HPDE6-E6E7 (cell line): ENCODE data around the gene NXPH3.

Experiments used
- DNase-seq: peaks from one replicate; pipeline ENCODE4 v3.0.0; 2011; ENCODE audit warnings: missing footprints; ENCODE audit errors: extremely low spot score

Gene NXPH3

DNA sequence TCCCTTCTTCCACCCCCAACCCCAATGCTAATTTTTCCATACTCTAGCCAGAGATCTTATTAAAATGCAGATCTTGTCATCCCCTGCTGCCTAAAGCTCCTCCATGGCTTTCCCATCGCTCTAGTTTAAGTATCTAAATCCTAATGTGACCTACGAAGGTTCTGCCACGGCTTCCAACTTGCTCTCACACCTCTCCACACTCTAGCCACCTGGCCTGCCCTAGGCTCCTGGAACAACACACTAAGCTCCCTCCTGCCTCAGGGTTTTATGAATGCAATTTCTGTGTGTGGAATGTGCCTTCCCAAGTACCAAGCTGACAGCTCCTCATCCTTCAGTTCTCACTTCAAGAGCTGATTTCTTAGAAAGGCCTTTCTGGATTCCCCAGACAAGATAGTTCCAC lies 16.6 kb downstream of the NXPH3 start:
- DNase-seq, result no peak

DNA sequence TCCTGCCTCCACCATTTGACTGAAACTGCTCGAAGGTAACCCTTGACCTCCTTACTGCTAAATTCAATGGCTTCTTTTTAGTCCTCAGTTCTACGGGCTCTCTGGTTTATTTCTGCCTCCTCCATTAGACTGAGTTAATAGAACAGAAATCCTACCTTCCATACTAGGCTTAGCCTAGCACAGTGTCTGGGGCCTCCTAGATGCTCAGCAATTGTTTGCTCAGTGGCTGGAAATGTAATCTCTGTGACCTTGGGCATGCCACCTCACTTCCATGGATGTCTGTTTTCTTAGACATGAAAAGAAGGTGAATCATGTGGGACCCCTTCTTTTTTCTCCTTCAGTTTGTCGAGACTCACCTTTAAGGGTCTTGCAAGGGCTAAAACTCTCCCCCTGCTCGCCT lies 19.7 kb downstream of the NXPH3 start:
- no peak for DNase-seq

DNA sequence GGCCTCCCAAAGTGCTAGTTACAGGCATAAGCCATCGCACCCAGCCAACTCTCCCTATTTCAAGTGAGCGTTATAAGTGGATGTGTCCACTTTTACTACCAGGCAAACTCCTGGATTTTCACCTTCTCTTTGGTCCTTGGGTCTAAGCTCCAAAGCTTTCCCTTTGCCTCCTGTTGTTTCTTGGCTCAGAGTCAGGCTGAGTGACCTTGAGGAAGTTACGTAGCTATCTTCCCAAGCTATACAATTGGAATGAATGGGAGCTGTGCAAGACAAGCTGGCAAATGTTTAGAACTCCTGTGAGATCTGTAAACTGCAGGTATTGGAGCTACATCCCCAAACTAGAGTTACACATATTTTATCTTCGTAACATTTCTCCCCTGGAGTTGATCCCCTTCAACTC lies 20.3 kb downstream of the NXPH3 start:
- no peak for DNase-seq

DNA sequence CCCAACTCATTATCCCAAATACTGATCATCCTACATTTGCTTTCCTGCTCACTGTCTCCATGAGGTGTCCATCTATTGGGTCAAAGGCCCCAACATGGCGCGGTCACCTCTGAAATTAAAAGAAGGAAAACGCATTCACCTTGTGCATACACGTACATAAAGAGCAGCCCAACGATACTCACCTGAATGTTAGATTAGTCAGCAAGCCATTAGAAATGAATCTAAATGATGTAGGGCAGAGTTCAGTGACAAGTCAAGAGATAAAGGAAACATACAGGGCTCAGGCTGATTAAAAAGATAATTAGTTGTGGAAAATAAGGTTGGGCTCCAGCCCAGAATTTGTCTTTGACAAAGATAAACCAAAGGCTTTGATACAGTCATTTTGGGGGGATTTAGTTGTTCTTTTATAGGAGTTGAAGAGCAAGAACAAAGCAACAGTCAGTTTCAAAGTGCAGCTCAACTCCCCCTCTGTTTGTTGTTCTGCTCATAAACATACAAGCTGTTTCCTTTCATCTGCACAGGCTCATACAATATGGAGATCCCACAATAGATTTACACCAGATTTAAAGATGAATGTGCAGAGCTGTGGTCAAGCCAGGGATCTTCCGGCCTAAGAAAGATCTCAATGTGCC lies 21.1 kb downstream of the NXPH3 start:
- DNase-seq, result no peak

DNA sequence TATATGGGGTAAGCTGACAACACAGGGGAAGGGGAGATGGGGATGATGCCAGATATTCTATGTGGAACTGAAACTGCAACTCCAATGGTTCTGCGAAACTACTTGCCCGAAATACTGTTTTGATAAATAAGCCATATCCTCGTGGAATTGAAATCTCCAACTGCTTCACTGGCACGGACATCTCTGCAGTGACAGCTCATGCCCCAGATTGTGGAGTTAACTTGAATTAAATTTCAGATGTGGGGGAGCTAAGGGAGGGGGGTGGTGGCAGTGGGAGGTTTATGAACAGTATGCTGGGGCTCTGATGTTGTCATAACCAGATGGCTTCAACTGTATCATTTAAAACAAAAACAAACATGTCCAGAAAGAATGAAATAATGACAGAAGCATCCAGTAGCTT lies 21.8 kb downstream of the NXPH3 start:
- DNase-seq, result no peak

DNA sequence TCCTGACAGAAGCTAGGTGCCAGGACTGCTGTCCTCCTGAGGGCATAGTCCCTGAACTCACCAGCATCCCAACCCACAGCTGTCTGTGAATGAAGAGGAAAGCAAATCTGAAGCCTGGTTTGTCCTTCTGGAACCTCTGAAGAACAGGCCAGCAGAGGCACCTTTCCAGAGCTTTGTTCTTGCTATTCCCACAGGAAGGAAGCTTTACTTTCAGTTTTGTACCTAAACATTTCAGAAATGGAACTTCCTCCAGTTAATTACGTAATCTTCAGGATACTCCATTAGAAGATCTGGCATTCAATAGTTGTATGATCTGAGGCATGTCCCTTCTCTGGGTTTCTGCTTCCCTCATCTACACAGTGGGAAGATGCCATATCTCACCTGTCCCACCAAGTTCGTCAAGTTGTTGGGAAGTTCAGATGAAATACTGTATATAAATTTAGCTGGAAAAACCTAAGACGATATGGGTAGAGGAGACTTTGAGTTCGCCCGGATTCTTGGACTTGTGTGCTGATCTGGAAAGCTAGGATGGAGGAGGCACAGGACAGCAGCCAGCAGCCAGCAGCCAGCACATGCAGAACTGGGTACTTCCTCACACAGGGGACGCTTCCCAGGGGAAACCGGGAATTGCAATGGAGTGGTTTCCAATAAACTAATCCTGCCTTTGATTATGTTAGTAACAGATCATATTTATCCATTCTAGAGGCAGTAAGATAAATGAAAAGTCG lies 22.4 kb downstream of the NXPH3 start:
- no peak for DNase-seq

DNA sequence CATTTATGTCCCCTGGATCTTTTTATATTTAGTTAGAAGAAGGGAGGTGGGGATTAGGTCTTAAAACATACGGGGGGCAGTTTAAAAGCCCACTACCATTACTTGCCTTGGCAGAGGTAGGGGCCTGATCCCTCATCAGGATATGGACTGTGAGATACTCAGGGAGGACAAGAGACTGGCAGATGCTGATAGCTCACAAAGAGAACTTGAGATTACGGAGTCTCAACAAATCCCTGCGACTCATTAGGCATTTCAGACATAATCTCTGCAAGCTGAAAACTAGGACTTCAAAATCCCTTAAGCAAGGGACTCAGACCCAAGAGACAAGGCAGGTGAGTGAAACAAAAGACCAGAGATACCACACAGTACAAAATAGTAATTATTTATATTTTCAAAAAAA lies 23.2 kb downstream of the NXPH3 start:
- no peak for DNase-seq

DNA sequence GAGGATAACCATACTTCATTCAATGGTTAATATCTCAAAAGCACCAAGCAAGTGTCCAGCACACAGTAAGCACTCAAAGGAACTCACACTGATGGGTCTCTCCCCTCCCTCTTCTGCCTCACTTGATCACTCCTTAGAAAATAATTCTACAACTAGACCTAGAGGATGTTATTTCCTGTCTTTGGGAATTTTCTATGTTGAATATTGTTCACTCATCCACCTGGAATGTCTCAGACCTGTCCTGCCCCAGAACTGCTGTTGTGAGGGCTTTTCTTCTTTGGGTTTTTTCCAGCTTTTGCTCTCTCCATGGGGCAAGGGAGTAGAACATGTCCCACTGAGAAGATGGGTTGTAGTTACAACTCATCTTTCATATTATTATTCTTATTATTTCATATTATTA lies 25.3 kb downstream of the NXPH3 start:
- DNase-seq, result no peak

DNA sequence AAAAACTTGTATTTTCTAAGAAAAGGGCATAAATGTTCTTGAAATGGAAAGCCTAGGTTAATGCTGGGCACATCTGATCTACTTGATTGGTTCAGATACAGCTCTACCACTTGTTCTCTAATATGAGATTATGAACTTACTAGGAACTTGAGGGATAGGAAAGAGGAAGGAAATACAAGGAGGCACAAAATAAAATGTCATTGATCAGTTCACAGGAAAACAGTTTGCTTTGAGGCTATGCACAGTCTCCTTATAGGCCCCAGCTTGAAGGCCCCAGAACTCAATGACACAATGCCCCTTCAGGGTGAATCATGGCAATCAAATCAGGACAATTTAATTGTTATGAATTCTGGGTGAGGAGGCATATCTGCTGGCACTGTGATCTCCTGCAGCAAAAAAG lies 27.1 kb downstream of the NXPH3 start:
- no peak for DNase-seq

DNA sequence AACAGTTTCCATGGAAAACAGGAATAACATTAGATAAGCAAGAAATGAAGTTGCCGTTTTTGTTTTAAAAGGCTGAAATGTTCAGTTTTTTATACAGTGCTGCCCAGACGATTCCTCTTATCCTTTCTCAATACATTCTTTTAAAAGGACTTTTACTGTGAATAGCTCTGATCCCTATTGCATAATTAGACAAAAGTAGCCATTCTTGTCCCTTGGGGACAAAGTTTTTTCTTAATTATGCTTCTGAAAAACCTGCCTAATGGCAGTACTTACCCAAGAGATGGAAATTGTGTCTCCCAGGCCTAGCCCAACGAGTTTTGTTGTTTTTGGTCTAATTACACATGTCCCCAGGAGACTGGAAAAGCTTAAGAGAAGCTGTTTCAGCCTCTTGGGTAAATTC lies 27.6 kb downstream of the NXPH3 start:
- no peak for DNase-seq

DNA sequence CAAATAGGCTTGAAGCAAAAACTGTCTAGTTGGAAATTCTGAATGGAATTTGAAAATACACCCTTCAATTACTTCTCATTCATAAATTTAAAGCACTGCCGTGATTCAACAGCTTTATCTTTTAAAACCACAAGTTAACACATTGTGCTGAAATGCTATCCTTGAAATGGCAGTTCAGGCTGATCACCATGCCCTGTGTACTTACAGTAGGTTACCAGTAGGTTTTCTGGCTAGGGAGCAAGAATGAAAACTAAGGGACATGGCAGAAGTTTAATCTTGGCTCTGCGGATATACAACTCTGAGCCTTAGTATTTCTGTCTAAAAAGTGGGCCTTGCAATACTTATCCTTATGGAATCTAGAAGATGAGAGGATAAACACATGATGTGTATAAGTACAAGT lies 28.0 kb downstream of the NXPH3 start:
- no peak for DNase-seq

DNA sequence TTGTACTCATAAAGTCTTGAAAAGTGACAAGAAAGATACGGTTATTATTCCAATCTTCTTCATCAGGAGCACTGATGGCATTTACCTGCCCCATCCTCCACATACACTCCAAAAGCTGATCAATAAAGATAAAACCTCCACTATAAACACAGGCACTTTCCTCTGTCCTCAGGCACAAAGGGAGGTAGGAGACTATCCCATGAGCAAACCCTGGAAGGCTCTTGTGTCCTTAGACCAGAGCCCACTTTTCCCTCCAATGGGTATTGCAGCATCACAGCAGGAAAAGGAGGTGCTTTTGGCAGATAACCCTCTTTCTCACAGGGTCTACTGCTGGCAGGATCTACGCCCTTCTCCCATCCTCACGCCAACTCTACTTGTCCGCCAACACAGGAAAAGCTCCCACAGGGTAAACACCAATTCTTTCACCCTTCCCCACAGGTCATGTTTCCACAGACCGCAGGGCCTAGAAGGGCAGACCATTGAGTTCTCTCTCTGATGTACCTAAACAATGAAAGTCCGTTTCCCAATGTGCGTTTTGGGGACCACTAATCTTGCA lies 28.7 kb downstream of the NXPH3 start:
- DNase-seq, result no peak

DNA sequence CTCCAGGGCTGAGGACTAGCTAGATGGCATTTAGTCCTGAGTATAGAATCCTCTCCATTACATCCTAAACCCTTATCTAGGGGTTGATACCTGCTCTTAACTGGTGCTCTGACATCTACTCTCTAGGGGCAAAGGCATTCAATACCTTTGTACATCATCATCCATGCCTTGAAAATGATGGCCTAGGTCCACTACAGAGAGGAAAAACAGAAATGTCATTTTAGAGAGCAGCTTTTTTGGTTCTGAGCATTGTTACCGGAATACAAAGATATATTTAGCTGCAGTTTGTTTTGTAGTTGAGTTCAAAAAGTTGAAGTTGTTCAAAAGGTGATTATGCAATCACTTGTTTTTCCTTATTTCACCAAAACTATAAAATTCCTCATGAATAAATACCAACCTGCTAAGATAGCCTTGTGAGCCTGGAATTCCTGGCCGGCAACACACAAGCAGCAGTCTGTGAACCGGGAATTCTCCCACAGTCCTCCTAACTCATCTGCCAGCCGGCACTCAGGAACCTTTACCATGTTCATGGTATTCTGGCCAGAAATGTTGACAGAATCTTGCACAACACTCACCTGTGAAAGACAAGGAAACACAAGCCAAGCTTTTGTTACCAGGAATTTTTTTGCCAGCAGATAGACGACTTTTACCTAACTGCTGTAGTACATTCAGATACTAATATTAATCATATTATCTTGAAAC lies 35.4 kb downstream of the NXPH3 start:
- no peak for DNase-seq

DNA sequence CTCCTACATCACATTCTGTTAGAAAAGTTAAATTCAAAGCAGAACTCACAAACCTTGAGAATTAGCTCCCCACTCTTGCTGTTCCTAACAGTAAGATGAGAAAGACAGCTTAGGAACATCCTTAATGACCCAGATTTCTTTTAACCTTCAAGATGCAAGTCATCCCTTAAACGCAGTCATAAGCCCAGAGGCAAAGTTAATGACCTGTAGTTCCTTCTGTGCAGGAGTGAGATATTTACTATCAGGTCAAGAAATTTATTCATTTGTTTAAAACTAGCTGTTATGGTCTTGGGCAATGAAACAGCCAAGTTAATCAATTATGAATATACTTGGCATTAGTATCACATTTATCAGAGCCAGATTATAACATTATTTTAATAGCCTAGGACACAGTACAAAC lies 37.1 kb downstream of the NXPH3 start:
- no peak for DNase-seq

DNA sequence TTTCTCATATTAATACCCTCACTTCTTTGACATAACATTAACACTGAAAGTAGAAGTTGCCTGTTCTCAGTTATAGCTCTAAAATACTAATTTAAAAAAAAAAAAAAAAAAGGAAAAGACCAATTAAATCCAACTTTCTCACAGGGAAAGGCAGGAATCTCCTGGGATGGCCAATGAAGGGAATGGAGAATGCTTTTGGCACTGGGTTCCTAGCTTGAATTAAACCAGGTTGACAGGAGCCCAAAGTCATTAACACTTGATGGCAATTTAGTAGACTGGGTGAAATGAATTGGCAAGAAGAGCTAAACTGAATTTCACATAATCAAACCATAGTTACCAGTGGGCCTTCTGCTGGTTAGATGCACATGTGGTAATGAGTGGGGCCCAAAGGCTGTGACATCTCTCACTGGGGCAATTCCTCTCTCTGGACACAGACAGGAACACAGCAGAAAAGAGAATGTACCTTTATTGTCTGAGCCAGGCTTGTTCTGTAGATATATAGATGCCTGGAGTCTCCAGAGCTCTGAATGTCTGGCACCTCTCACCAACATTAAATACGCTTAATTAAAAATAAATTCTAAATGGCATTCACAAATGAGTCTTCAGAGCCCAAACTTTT lies 37.6 kb downstream of the NXPH3 start:
- DNase-seq, result no peak

DNA sequence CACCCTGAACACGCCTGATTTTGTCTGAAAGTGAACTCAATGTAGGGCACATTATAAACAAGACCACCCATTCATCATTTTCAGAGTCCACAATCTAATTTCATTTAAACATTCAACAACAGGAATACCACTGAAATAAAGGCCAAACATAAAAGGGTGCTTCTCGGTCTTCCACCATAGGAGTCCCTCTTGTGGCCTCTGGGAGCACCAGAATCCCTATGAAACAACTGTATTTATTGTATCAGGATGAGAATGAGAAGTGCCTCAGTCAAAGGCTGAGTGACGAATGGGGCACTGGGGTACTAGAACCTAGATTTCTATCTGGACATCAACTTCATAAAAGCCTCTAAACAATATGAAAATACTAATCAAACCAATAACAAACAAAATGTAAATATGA lies 40.4 kb downstream of the NXPH3 start:
- no peak for DNase-seq

DNA sequence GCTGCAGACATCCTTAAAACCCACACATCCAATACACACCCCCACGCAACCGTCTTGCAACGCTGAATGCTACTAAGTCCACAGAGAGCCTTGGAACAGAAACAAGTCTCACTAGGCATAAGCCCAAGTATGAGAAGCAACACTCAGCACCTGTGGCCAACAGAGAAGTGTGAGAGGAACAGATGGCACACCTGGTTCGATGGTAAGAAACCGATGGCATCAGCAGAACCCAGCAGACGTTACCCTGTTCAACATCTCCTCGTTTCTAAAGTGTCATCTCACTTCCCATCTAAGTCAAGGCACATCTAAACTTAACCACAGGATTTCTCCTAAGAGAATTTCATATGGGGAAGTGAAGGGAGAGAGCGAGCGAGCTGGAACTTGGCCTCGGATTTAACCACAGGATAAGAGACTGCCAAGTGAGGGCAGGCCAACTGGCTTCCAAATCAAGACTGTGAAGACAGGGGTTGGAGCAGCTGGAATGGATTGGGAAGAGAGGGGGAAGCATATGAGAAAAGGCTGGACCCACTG lies 41.0 kb downstream of the NXPH3 start:
- DNase-seq, result no peak

DNA sequence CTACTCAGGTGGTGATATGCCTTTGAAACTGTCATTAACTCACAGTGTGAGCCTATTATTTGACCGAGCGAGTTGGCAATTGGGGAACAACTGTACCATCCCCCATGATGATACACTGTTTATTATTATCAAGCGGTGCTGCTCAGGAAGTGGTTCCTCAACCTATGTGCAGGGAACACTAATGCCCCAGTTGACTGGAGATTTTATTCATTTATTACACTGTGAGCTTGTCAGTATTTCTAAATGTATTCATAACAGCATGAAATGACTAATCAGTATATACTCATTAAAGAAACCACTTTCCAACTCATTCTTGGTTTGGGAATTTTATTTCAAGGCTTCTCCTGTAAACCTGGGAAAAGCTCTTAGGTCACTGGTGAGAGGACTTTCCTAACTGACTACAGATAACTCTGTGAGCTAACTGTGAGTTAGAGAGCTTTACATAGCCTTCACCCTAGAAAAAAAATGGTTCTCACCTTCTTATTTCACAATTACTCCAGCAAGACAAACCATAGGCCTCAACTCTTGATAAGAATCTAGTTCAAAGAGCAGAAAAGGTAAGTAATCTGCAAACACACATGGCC lies 42.4 kb downstream of the NXPH3 start:
- DNase-seq, result no peak

DNA sequence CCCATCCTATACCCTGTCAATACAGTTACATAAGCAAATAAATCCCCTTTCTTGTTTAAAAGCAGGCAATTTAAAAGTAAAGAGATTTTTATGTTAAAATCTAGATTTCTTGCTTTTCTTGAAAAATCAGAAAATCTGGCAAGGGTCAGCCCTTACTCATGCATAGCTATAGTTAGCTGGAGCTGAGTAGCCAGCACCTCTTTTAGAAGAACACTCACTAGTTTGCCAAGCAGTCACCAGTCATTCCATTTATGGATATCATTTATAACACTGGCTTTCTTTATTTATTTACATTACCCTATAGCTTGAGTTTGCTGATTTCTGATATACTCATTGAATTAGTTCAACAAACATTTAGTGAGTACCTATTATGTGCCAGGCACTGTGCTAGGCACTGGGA lies 45.7 kb downstream of the NXPH3 start:
- DNase-seq, result no peak

DNA sequence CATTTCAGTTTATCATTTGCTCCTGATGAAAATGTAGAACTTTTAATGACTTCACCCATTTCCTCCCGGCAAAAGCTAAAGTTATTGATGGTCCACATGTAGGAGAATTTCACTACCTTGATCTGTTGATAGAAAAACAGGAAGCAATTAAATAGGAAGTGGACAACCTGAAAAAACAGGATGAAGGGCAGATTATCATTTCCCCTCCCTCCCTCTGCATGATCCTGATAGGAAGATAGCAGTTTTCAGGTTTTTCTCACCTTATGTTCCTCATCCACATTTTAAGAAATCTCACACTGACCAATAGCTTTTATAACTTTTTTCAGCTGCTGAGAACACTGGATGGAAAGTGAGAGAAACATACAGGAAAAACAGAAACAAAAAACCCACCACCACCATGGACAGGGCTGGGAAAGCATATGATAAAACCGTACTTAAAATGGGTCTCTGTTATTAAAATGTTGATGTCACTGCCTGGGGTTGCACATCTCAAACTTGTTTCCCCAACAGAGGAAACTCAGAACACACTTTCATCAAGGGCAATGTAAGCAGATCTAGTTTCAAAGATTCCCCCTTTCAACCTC lies 46.4 kb downstream of the NXPH3 start:
- DNase-seq, result no peak

DNA sequence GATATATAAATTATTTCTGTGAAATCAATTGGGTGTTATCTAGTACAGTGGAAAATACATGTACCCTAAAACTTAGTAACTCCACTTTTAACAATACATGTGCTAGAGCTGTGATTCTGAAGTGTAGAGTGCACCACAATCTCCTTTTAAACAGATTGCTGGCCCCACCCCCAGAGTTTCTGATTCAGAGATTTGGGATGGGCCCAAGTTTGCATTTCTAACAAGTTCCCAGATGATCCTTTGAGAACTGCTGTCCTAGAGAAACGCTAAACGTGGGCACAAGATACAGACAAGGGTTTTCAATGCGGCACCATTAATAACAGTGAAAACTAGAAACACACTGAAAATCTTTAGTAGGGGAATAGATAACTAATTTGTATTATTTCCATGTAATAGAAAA lies 49.2 kb downstream of the NXPH3 start:
- DNase-seq, result no peak

DNA sequence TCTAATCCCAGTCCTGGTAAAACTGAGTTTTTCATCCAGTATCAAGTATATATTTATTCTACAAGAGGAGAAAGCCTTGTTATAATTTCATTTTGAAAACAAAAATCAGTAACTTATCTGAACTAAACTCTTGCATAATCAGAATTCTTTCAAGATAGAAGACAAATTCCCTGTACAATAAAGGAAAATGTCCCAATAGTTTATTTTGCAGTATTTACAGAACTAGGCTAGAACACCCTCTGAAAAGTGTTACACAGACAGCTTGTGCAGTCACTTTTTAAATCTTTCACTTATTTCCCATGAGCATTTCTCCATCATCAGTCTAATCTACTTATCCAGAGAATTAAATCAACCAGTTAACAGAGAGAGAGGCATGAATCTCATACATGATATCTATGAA lies 53.8 kb downstream of the NXPH3 start:
- no peak for DNase-seq
